Measurements from ENCODE around the gene SAMD13. TPM values are rescaled to one million over a fixed set of nuclear protein-coding genes. Genes with fewer than 3 reads are reported as not detected.
A peak's percentile ranks its signal among the peaks of the same experiment; 100 is the strongest.

Gene SAMD13
- total and polyA plus RNA-seq, 8 donors = 0.84 to 8.6 (median 8.2) TPM

GRCh38 chr1:84298328-84298683, 3.2 kb upstream of the SAMD13 start:
- peak overlapping the region; percentile 69 to 75 for H3K27ac ChIP-seq
- H3K4me1 ChIP-seq = peaks cover 14 to 42% of the 10 kb centered on the region in 2 donors
- H3K36me3 ChIP-seq = no peaks in the 10 kb centered on the region
- TF ChIP-seq CTCF (IDR thresholded peaks at IDR 0.05) = no peak
- H3K9me3 ChIP-seq = peaks cover 0 to 4% of the 10 kb centered on the region in 2 donors
- peaks cover 8 to 38% of the 10 kb centered on the region in 2 donors for H3K27me3 ChIP-seq
- intact Hi-C loops (cut with DNase I) = no loop called here
- ATAC-seq = peak; percentile 86
- DNase-seq = peak; percentile 50 to 89 (median 57)
- H3K4me3 ChIP-seq = peak overlapping the region; percentile 80 to 89

DNA sequence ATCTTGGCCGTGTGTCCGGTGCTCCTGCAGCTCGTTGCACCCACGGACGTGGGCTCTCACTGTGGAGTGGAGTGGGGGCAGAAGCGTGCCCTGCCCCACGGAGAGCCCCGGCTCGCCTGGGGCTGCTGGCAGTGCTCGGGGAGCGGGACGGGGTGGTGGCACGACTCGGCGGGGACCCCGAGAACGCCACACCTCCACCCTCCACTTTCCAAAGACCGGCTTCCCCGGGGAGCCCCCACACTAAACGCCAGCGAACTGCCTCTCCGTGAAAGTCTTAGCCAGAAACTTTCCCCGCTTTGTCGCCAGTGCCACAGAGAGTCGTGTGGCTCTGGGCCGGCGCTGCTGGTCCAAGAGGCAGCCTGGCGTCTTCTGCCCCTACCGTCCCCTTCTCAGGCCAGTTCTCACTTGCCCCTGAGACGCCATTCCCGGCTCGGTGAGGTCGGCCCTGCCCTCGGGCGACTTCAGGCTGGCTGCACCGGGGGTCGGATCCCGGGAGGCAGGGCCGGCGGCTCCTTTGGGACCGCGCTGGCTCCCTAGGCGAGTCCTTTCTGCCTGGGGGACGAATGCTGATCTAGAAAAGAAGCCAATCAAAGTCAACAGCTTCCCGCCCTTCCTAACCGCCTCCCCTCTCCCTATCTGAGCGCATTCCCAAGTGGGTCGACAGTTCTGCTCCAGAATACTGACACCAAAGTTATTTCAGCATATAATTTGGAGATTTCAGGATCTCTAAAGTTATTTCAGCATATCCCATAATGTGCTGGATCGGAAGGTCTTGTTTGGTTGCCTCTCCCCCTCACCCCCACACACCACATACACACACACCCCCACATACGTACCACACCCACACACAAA, 2.6 kb upstream of the SAMD13 start:
- Histone ChIP-seq H3K27me3 (peaks cover 8 to 38% of the 10 kb centered on the region in 2 donors), H3K4me3 (peak overlapping the region; percentile 80 to 89), H3K27ac (peak overlapping the region; percentile 69 to 75), H3K36me3 (no peaks in the 10 kb centered on the region), H3K4me1 (peaks cover 14 to 42% of the 10 kb centered on the region in 2 donors), H3K9me3 (peaks cover 0 to 4% of the 10 kb centered on the region in 2 donors)
- intact Hi-C loops (cut with DNase I) = no loop called here
- DNase-seq (peak; percentile 36 to 84 (median 38)), ATAC-seq (peak; percentile 62)
- no peak for TF ChIP-seq CTCF (IDR thresholded peaks at IDR 0.05)

DNA sequence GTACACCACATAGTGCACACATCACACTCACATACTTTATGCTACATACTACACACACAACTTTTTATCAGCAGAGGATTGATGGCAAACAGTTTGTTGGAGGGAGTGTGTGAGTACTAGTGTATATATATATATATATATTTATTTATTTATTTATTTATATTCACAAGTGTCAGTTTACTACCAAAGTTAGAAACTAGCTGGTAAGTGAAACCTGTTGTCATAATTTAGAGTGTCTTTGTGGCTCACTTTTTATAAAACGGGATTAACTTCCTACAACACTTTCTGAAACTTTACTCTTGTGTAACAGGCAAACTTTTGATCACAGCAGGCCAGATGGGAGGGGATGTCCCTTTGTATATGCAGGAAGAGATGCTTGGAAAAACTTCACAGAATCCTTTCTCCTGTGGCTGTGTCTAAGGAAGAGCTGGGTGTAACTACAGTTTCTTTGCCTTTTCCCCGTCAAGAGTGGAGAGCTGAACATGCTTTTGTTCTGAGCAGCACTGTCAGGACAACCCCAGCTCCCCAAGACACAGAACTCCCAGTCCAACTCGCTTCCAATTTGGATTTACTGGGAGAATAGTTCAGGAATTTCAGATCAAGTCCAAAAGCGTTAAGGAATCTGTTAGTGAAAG, 1.9 kb upstream of the SAMD13 start:
- intact Hi-C loops (cut with DNase I) = no loop called here
- Histone ChIP-seq H3K27ac (no peak overlapping the region), H3K4me1 (peaks cover 14 to 42% of the 10 kb centered on the region in 2 donors), H3K36me3 (no peaks in the 10 kb centered on the region), H3K4me3 (no peak overlapping the region), H3K27me3 (peaks cover 8 to 38% of the 10 kb centered on the region in 2 donors), H3K9me3 (peaks cover 0 to 4% of the 10 kb centered on the region in 2 donors)
- no peak for TF ChIP-seq CTCF (IDR thresholded peaks at IDR 0.05)
- DNase-seq = peak in 1 of 4 donors; percentile 10
- ATAC-seq = no peak

GRCh38 chr1:84300501-84300900, 1.0 kb upstream of the SAMD13 start:
- DNase-seq (no peak), ATAC-seq (no peak)
- H3K27ac ChIP-seq = no peak overlapping the region
- no peak for TF ChIP-seq CTCF (IDR thresholded peaks at IDR 0.05)
- intact Hi-C loops (cut with DNase I) = no loop called here
- H3K36me3 ChIP-seq = no peaks in the 10 kb centered on the region
- peaks cover 8 to 38% of the 10 kb centered on the region in 2 donors for H3K27me3 ChIP-seq
- no peak overlapping the region for H3K4me3 ChIP-seq
- H3K4me1 ChIP-seq = peaks cover 14 to 42% of the 10 kb centered on the region in 2 donors
- peaks cover 0 to 4% of the 10 kb centered on the region in 2 donors for H3K9me3 ChIP-seq

GRCh38 chr1:84301785-84302385, 377 bp downstream of the SAMD13 start:
- H3K9me3 ChIP-seq = peaks cover 0 to under 1% of the 10 kb centered on the region in 2 donors
- H3K4me1 ChIP-seq = peaks cover 14 to 42% of the 10 kb centered on the region in 2 donors
- no peak overlapping the region for H3K27ac ChIP-seq
- H3K4me3 ChIP-seq = no peak overlapping the region
- TF ChIP-seq CTCF (IDR thresholded peaks at IDR 0.05) = no peak
- no peaks in the 10 kb centered on the region for H3K36me3 ChIP-seq
- DNase-seq (no peak), ATAC-seq (no peak)
- intact Hi-C loops (cut with DNase I) = no loop called here
- peaks cover 8 to 38% of the 10 kb centered on the region in 2 donors for H3K27me3 ChIP-seq
